Measurements from ENCODE around the gene MYBPHL.

DNA sequence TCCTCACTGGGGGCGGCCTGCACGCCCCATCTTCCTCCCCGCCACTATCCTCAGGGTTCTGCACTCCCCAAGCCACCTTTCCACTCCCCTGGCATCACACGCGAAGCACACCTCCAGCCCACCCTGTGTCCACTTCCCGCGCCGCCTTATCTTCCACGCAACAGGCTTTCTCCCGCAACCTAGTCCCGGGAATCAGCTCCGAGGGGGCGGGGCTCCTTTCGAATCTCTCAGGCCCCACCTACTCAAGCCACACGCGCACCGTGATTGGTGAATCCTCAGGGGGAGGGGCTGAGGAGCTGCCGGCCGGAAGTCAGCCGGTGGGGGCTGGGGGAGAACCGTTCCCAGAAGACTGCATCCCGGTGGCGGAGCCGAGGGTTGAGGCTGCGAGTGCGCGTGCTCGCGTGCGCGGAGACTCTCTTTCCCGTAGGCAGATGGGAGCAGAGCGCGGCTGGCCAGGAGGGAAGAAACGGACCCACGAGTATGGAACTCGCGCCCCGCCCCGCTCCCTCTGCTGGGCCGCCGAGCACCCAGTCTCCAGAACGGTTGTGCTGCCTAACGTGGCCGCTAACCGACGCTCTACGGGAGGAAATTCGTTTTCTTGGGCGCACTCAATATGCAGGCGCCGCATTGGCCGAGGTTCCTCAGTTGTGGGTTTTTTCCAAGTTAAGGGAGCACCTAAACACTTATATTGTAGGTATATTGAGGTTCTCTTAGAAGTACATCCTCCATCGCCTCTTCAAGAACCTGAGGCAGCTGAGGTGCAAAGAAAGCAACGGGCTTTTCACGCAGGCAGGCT is 23.7 kb downstream of the MYBPHL start, which contains the start of gene PSRC1:
- TF ChIP-seq, protein P1, sequence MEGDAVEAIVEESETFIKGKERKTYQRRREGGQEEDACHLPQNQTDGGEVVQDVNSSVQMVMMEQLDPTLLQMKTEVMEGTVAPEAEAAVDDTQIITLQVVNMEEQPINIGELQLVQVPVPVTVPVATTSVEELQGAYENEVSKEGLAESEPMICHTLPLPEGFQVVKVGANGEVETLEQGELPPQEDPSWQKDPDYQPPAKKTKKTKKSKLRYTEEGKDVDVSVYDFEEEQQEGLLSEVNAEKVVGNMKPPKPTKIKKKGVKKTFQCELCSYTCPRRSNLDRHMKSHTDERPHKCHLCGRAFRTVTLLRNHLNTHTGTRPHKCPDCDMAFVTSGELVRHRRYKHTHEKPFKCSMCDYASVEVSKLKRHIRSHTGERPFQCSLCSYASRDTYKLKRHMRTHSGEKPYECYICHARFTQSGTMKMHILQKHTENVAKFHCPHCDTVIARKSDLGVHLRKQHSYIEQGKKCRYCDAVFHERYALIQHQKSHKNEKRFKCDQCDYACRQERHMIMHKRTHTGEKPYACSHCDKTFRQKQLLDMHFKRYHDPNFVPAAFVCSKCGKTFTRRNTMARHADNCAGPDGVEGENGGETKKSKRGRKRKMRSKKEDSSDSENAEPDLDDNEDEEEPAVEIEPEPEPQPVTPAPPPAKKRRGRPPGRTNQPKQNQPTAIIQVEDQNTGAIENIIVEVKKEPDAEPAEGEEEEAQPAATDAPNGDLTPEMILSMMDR (IDR thresholded peaks at IDR 0.05): peak in 5 of 6 experiments; percentile 41 to 74 (median 58)
- TF ChIP-seq POLR2A (IDR thresholded peaks at IDR 0.05): peak in 3 of 4 donors; percentile 29 to 77 (median 52)
